Measurements from ENCODE around the gene ADAMTS2. TPM values are rescaled to one million over a fixed set of nuclear protein-coding genes. Genes with fewer than 3 reads are reported as not detected.
"Not testable (repeated sequence)": the region's sequence is repeated elsewhere in the genome, so short reads cannot be mapped to it uniquely, and the experiment has no call there.

ADAMTS2 gene
- total and polyA plus RNA-seq, 2 donors (not counting 3 experiments of a cell fraction or from before 2014, with no cell fraction given): not detected

GRCh38 chr5:179217356-179217755 is 127.9 kb downstream of the ADAMTS2 start:
- no peaks in the 10 kb centered on the region for H3K79me2 ChIP-seq (ENCODE audit: control insufficient read depth, insufficient read depth, low read length)
- H4K20me1 ChIP-seq (replicated peaks; ENCODE audit: control insufficient read depth, extremely low read depth, insufficient read depth, low read length): no peaks in the 10 kb centered on the region

DNA sequence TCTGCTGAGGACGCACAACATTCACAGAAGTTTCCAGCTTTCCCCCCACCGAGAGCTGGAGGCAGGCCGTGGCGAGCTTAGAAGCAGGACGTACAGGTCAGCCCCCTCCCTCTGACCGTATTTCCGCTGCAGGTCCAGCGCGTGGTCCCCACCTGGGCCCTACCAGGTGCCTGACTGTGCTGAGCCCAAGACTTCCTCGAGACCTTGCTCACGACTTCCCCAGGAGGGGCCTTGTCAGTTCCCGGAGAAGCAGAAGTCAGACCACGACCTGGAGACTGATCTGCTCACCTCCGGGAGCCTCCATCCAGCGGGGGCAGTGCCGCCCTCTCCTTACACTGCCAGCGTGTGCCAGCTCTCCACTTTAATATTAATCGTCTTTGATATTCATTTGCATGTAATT is 128.9 kb downstream of the ADAMTS2 start:
- H3K79me2 ChIP-seq (ENCODE audit: control insufficient read depth, insufficient read depth, low read length); H3K4me1 ChIP-seq (ENCODE audit: control insufficient read depth, extremely low read depth, insufficient read depth, low read length); H3K27me3 ChIP-seq (ENCODE audit: control insufficient read depth in 2 of 2, insufficient read depth in 2 of 2, low read length in 2 of 2); POLR2A ChIA-PET; H4K20me1 ChIP-seq (replicated peaks; ENCODE audit: control insufficient read depth, extremely low read depth, insufficient read depth, low read length); H3K27ac ChIP-seq (ENCODE audit: insufficient read depth, low read depth, low read length); H3K9ac ChIP-seq (replicated peaks; ENCODE audit: extremely low read depth, insufficient read depth, low read length); H3K9me3 ChIP-seq (replicated peaks; ENCODE audit: control insufficient read depth, insufficient read depth, low read length); H3K36me3 ChIP-seq (ENCODE audit: control insufficient read depth in 2 of 2, extremely low read depth in 1 of 2, insufficient read depth in 2 of 2, low read length in 2 of 2); intact Hi-C loops (cut with micrococcal nuclease); CTCF ChIA-PET; DNase-seq (ENCODE audit: low read depth, low spot score); H2AFZ ChIP-seq (ENCODE audit: low read depth, low read length); H3K4me3 ChIP-seq (replicated peaks in 1 of 3; ENCODE audit: insufficient read depth in 1 of 3, low read depth in 1 of 3, low read length in 3 of 3); dilution Hi-C loops (cut with MboI; ENCODE audit: extremely low pct_ligation_motif_present, low sequenced_read_pairs); FAIRE-seq; H3K4me2 ChIP-seq (ENCODE audit: insufficient read depth, low read length); BruUV-seq (replicated peaks); H3K9me1 ChIP-seq (replicated peaks; ENCODE audit: control insufficient read depth, extremely low read depth, insufficient read depth, low read length): not testable (repeated sequence)

More at GRCh38 chr5:179217356-179217755, 127.9 kb downstream of the ADAMTS2 start:
- no peak overlapping the region for H3K4me2 ChIP-seq (ENCODE audit: insufficient read depth, low read length)
- dilution Hi-C loops (cut with MboI; ENCODE audit: extremely low pct_ligation_motif_present, low sequenced_read_pairs) (no loop called here), intact Hi-C loops (cut with micrococcal nuclease) (no loop called here)
- no peak overlapping the region for H2AFZ ChIP-seq (ENCODE audit: low read depth, low read length)
- H3K27ac ChIP-seq (ENCODE audit: insufficient read depth, low read depth, low read length): no peak overlapping the region
- H3K4me1 ChIP-seq (ENCODE audit: control insufficient read depth, extremely low read depth, insufficient read depth, low read length): no peaks in the 10 kb centered on the region
- H3K9me3 ChIP-seq (replicated peaks; ENCODE audit: control insufficient read depth, insufficient read depth, low read length): no peaks in the 10 kb centered on the region
- BruUV-seq (replicated peaks): no TSS peak
- no peak overlapping the region for H3K9ac ChIP-seq (replicated peaks; ENCODE audit: extremely low read depth, insufficient read depth, low read length)
- no peaks in the 10 kb centered on the region for H3K9me1 ChIP-seq (replicated peaks; ENCODE audit: control insufficient read depth, extremely low read depth, insufficient read depth, low read length)
- ChIA-PET POLR2A (no interaction called here), CTCF (no interaction called here)
- DNase-seq (ENCODE audit: low read depth, low spot score) (no peak), FAIRE-seq (no peak)
- H3K27me3 ChIP-seq (ENCODE audit: control insufficient read depth in 2 of 2, insufficient read depth in 2 of 2, low read length in 2 of 2): no peaks in the 10 kb centered on the region
- no peak for TF ChIP-seq EZH2 (IDR thresholded peaks at IDR 0.05; ENCODE audit: borderline replicate concordance, low read depth, low read length, severe bottlenecking)
- no peak for TF ChIP-seq FOS (IDR thresholded peaks at IDR 0.05; ENCODE audit: borderline replicate concordance, insufficient read depth, low read length)
- TF ChIP-seq MYC (IDR thresholded peaks at IDR 0.05; ENCODE audit: low read depth, low read length): no peak
- TF ChIP-seq, protein P1, sequence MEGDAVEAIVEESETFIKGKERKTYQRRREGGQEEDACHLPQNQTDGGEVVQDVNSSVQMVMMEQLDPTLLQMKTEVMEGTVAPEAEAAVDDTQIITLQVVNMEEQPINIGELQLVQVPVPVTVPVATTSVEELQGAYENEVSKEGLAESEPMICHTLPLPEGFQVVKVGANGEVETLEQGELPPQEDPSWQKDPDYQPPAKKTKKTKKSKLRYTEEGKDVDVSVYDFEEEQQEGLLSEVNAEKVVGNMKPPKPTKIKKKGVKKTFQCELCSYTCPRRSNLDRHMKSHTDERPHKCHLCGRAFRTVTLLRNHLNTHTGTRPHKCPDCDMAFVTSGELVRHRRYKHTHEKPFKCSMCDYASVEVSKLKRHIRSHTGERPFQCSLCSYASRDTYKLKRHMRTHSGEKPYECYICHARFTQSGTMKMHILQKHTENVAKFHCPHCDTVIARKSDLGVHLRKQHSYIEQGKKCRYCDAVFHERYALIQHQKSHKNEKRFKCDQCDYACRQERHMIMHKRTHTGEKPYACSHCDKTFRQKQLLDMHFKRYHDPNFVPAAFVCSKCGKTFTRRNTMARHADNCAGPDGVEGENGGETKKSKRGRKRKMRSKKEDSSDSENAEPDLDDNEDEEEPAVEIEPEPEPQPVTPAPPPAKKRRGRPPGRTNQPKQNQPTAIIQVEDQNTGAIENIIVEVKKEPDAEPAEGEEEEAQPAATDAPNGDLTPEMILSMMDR (IDR thresholded peaks at IDR 0.05; ENCODE audit: extremely low read depth in 1 of 2, insufficient read depth in 1 of 2, low read depth in 1 of 2, low read length in 2 of 2): no peak
- TF ChIP-seq POLR2AphosphoS5 (IDR thresholded peaks at IDR 0.05; ENCODE audit: insufficient read depth, low read depth, low read length): no peak
- no peak for TF ChIP-seq GATA2 (IDR thresholded peaks at IDR 0.05; ENCODE audit: insufficient read depth, insufficient read length, low read depth, low read length)
- no peak for TF ChIP-seq JUN (IDR thresholded peaks at IDR 0.05; ENCODE audit: borderline replicate concordance, insufficient read depth, insufficient read length, low read depth)
- no peak for TF ChIP-seq MAX (IDR thresholded peaks at IDR 0.05; ENCODE audit: insufficient read depth, insufficient read length)
- TF ChIP-seq POLR2A (IDR thresholded peaks at IDR 0.05; ENCODE audit: low read depth, low read length): no peak
- H3K36me3 ChIP-seq (ENCODE audit: control insufficient read depth in 2 of 2, extremely low read depth in 1 of 2, insufficient read depth in 2 of 2, low read length in 2 of 2): no peaks in the 10 kb centered on the region
- no peak overlapping the region for H3K4me3 ChIP-seq (replicated peaks in 1 of 3; ENCODE audit: insufficient read depth in 1 of 3, low read depth in 1 of 3, low read length in 3 of 3)
